ENCODE data around the gene PTPRO.

DNA sequence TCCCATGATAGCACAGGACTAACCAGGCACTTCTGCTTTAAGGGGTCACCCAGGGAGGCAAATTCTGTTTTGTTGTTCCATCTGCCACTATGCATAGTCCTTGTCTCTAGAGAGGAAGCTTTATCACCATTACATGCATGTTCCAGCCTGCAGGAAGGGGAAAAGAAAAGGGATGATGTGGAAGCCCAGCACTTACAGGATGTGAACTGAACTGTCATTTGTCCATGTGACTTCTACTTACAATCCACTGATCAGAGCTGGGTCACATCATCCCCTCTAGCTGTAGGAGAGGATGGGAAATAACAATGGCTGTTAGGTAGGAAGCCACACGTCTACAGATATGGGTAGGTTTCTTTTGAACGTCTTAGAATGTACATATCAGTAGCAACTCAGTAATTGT is 203.1 kb downstream of the PTPRO start:
- TF ChIP-seq CTCF (conservative IDR thresholded peaks at IDR 0.05) (no peak), ZFX (IDR thresholded peaks at IDR 0.05) (no peak)
